ENCODE measurements around the gene ADARB2. TPM values are rescaled to one million over a fixed set of nuclear protein-coding genes. Genes with fewer than 3 reads are reported as not detected.

The ADARB2 gene
- total and polyA plus RNA-seq, 2 experiments from 2014 or later = 0.13 to 0.48 TPM

- TF ChIP-seq CTCF (IDR thresholded peaks at IDR 0.05; ENCODE audit: poor library complexity) = no peak
- no peak for TF ChIP-seq EZH2 (IDR thresholded peaks at IDR 0.05; ENCODE audit: borderline replicate concordance)
- TF ChIP-seq EZH2phosphoT487 (IDR thresholded peaks at IDR 0.05; ENCODE audit: low read depth, severe bottlenecking, unreplicated experiment) = no peak
- H3K9me3 ChIP-seq (ENCODE audit: low read depth) = no peaks in the 10 kb centered on the region
- H3K27ac ChIP-seq = no peak overlapping the region
- no peaks in the 10 kb centered on the region for H4K20me1 ChIP-seq (ENCODE audit: insufficient read depth, poor library complexity, severe bottlenecking)
- H3K9me2 ChIP-seq (replicated peaks; ENCODE audit: insufficient read depth) = no peaks in the 10 kb centered on the region
- H3K79me2 ChIP-seq = no peaks in the 10 kb centered on the region
- no peaks in the 10 kb centered on the region for H3K36me3 ChIP-seq (replicated peaks; ENCODE audit: insufficient read depth, low read depth)
- 90% methylated on average over 19 of the region's 19 CpGs for WGBS (ENCODE audit: low lambda C conversion rate, missing lambda C conversion rate)
- no peak overlapping the region for H2AFZ ChIP-seq
- no peak overlapping the region for H3K4me3 ChIP-seq
- H3K4me1 ChIP-seq (ENCODE audit: insufficient read depth) = no peaks in the 10 kb centered on the region
- DNase-seq (ENCODE audit: low spot score) = no peak
- H3K27me3 ChIP-seq = no peaks in the 10 kb centered on the region
- no peak overlapping the region for H3K4me2 ChIP-seq
These were observed 158.8 kb downstream of the ADARB2 start for GRCh38 chr10:1578392-1579140.

- H2AFZ ChIP-seq = no peak overlapping the region
- H3K36me3 ChIP-seq (replicated peaks; ENCODE audit: insufficient read depth, low read depth) = no peaks in the 10 kb centered on the region
- no peaks in the 10 kb centered on the region for H3K9me3 ChIP-seq (ENCODE audit: low read depth)
- WGBS (ENCODE audit: low lambda C conversion rate, missing lambda C conversion rate) = 89% methylated on average over 8 of the region's 8 CpGs
- no peaks in the 10 kb centered on the region for H3K9me2 ChIP-seq (replicated peaks; ENCODE audit: insufficient read depth)
- DNase-seq (ENCODE audit: low spot score) = no peak
- H3K27me3 ChIP-seq = no peaks in the 10 kb centered on the region
- H3K4me1 ChIP-seq (ENCODE audit: insufficient read depth) = no peaks in the 10 kb centered on the region
- H3K27ac ChIP-seq = no peak overlapping the region
- no peaks in the 10 kb centered on the region for H3K79me2 ChIP-seq
- H3K4me3 ChIP-seq = no peak overlapping the region
- H3K4me2 ChIP-seq = no peak overlapping the region
- TF ChIP-seq EZH2 (IDR thresholded peaks at IDR 0.05; ENCODE audit: borderline replicate concordance) (no peak), CTCF (IDR thresholded peaks at IDR 0.05; ENCODE audit: poor library complexity) (no peak), EZH2phosphoT487 (IDR thresholded peaks at IDR 0.05; ENCODE audit: low read depth, severe bottlenecking, unreplicated experiment) (no peak)
- no peaks in the 10 kb centered on the region for H4K20me1 ChIP-seq (ENCODE audit: insufficient read depth, poor library complexity, severe bottlenecking)
These were observed 159.4 kb downstream of the ADARB2 start for GRCh38 chr10:1577945-1578344.

GRCh38 chr10:1577373-1577770, 160.0 kb downstream of the ADARB2 start:
- Histone ChIP-seq H3K9me3 (ENCODE audit: low read depth) (no peaks in the 10 kb centered on the region), H3K4me1 (ENCODE audit: insufficient read depth) (no peaks in the 10 kb centered on the region), H3K27me3 (no peaks in the 10 kb centered on the region), H3K79me2 (no peaks in the 10 kb centered on the region), H3K4me2 (no peak overlapping the region), H4K20me1 (ENCODE audit: insufficient read depth, poor library complexity, severe bottlenecking) (no peaks in the 10 kb centered on the region), H3K27ac (no peak overlapping the region), H3K36me3 (replicated peaks; ENCODE audit: insufficient read depth, low read depth) (no peaks in the 10 kb centered on the region), H3K4me3 (no peak overlapping the region), H3K9me2 (replicated peaks; ENCODE audit: insufficient read depth) (no peaks in the 10 kb centered on the region), H2AFZ (no peak overlapping the region)
- no peak for TF ChIP-seq CTCF (IDR thresholded peaks at IDR 0.05; ENCODE audit: poor library complexity)
- no peak for TF ChIP-seq EZH2phosphoT487 (IDR thresholded peaks at IDR 0.05; ENCODE audit: low read depth, severe bottlenecking, unreplicated experiment)
- TF ChIP-seq EZH2 (IDR thresholded peaks at IDR 0.05; ENCODE audit: borderline replicate concordance) = no peak
- WGBS (ENCODE audit: low lambda C conversion rate, missing lambda C conversion rate) = 84% methylated on average over 9 of the region's 9 CpGs
- no peak for DNase-seq (ENCODE audit: low spot score)

All from hepatocyte (in vitro differentiated cells).